Islet precursor cell (in vitro differentiated cells): ENCODE results near the gene SLC39A11.
"Not testable (repeated sequence)": the region's sequence is repeated elsewhere in the genome, so short reads cannot be mapped to it uniquely, and the experiment has no call there.

Source experiments
- DNase-seq: peaks from one replicate; pipeline ENCODE4 v3.0.0-alpha.2; 2018

SLC39A11 gene

GRCh38 chr17:72730077-72730476, 362.4 kb downstream of the SLC39A11 start:
- no peak for DNase-seq

GRCh38 chr17:72726936-72727335, 365.6 kb downstream of the SLC39A11 start:
- DNase-seq = no peak

GRCh38 chr17:72725433-72726068, 366.9 kb downstream of the SLC39A11 start:
- peak; percentile 91 for DNase-seq

DNA sequence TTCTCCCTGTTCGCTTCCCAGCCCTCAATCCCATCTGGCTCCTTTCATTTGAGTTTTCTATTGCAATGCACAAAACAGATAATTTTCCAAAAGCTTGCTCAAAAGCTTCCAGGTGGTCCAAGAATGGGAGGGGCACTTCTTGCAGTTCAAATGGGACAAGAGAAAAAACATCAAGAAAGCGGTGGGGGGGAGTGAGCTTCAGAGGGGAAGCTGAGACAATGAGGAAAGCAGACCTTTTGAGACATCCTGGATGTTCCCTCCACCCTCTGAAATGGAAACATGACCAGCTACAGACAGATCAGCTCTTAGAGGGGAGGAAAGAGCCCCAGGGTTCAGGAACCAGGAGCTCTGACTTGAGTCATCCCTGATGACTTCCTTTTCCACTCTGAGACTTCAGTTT, 368.2 kb downstream of the SLC39A11 start:
- DNase-seq = peak; percentile 80

- DNase-seq = no peak
These were observed 368.8 kb downstream of the SLC39A11 start for GRCh38 chr17:72723711-72724110.

DNA sequence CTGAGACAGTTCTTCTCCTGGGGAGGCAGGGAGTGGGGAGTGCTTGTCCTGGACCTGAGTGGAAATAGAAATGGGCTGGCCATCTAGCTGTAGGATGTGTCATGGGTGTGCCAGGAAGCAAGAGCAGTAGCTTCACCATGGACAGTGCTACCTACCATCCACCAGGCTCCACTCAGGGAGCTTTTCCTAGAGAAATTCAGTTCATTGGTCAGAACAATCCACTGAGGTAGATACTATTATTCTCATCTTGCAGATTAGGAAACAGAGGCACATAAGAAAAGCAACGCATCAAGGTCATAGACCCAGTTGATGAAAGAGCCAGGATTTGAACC, 372.0 kb downstream of the SLC39A11 start:
- no peak for DNase-seq

DNA sequence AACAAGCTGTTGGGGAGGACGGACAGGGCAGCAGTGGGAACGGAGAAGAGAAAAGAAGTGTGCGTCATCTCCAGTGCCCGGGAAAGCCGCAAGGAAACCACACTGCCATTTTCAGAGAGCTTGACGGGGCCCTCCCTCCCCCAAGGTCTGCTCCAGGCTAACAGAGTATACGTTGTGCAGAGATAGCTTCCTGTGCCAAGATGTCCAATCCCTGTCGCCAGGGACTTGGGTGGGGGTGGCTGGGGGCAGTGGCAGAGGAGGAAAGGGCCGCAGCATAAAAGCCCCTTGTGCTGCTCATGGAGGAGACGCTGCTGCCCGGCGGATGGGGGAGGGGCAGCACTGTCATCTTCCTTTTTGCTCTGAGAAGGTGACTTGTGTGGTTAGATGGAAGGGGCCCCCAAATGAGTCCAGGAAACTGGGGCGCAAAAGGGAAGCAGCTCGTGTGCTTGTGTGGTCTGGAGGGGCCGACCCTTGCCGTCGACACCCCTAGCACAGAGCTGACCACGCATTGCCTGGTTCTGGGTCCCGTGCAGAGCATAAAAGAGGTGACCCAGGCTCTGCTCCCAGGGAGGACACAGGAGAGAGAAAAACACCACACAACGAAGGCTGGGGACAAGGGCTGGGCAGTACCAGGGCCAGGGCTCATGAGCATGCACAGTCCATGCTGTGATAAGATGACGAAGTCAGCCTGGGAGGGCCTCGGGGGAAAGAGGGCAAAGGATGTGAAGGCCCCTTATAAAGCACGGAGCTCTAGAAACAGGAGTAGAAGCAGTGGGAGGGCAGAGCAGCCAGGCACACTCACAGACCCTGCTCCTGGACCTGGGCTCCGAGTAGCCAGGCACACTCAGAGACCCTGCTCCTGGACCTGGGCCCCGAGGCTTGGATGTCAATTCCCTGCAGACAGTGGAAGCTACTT, 372.7 kb downstream of the SLC39A11 start:
- DNase-seq = peak; percentile 73

- DNase-seq = no peak
These were observed 373.3 kb downstream of the SLC39A11 start for GRCh38 chr17:72719206-72719577.

DNA sequence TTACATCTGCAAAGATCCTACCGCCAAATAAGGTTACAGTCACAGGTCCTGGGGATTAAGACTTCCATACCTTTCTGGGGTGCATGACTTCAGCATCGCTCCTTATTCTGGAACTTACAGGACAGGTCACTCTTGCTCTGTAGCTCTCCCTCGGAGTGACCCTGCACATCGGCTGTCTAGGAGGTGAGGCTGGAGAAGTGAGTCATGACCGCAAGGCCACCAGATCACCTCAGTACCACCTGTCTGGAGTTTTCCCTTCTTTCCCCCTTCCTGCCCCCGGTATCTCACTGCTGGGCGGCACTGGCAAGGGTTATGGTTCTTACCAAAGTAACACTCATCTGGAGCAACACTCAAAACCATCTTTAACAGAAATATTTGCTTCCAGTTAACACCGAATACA, 374.8 kb downstream of the SLC39A11 start:
- DNase-seq = peak; percentile 78

DNA sequence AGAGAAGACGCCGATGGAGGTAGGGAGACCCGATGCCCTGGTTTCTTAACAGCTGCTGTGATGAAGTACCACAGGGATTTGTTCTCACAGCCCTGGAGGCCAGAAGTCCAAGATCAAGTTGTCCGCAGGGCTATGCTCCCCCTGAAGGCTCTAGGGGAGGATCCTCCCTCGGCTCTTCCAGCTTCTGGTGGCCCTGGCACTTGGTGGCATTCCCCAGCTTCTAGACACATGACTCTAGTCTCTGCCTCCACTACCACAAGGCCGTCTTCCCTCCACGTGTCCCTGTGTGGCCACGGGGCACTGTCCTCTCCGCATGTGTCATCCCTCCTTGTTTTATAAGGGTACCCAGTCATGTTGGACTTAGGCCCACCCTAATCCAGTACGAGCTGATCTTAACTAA, 375.2 kb downstream of the SLC39A11 start:
- DNase-seq = no peak

DNA sequence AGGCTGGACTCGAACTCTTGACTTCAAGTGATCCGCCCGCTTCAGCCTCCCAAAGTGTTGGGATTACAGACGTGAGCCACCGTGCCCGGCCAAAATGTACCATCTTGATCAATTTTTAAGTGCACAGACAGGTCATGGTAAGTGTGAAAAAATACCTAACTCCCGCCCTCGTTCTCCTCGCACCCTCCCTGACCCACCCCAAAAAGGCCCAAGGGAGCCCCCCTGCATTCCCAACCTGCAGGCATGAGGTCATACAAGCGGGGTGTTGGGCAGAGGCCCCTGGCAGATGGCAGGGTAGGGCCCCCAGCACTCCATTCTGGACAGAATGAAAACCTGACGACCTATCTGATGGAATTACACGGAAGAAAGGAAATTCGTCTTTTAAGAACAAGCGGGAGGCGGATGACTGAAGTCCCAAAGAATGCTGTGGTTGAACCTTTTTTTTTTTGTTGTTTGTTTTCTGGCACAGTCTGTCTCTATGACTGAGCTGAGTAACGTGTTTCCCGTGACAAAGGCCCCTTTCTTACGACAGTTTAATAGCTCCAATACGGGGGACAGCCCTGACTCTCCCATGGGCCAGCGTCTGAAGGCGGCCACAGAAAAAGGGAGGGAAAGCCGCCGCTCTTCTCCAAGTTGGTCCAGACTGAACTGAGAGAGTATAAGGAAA, 376.4 kb downstream of the SLC39A11 start:
- peak; percentile 96 for DNase-seq

DNA sequence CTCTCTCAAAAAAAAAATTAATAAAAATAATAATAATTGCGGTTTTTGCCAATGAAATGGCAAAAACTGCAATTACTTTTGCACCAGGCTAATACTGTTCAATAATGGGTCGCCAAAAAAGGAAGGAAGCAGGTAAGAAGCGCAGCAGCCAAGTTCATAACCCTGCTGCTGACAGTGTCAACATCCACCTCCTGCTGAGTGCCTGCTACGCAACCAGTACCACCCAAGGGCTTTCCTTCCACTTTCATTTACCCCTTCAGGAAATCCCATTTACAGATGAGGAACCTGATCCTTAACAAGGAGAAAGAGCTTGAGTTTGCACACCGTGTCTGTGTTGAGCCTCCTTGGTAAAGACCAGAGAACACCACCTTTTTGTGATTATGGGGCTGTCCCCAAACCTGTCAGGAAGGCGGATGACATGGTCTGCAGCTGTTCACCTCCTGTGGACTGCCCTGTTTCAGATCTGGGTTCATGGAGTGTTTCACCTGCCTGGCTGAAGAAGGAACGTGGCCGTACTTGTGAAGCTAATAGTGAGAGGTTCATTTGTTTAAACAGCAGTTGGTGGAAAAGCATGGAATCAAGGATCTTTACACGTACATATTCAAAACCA, 378.0 kb downstream of the SLC39A11 start:
- DNase-seq = no peak

- DNase-seq = no peak
These were observed 378.8 kb downstream of the SLC39A11 start for GRCh38 chr17:72713701-72714100.

- DNase-seq = no peak
These were observed 380.8 kb downstream of the SLC39A11 start for GRCh38 chr17:72711521-72712310.

- no peak for DNase-seq
These were observed 381.7 kb downstream of the SLC39A11 start for GRCh38 chr17:72710834-72711233.

DNA sequence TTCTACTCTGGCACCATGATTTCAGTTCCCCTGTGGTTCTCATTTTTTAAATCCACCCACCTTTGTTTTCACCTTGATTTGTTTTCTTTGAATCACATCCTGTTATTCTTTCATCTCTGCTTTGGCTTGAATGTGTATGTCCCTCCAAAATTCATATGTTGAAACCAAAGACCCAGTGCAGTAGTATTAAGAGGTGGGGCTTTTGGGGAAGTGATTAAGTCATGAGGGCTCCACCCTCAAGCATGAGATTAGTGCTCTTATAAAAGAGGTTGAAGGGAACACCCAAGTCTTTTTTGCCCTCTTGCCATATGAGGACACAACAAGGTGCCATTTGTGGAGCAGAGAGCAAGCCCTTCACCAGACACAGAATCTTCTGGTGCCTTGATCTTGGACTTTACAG, 382.3 kb downstream of the SLC39A11 start:
- DNase-seq = no peak

GRCh38 chr17:72708682-72709081, 383.8 kb downstream of the SLC39A11 start:
- not testable (repeated sequence) for DNase-seq

GRCh38 chr17:72707881-72708280, 384.6 kb downstream of the SLC39A11 start:
- DNase-seq = no peak

DNA sequence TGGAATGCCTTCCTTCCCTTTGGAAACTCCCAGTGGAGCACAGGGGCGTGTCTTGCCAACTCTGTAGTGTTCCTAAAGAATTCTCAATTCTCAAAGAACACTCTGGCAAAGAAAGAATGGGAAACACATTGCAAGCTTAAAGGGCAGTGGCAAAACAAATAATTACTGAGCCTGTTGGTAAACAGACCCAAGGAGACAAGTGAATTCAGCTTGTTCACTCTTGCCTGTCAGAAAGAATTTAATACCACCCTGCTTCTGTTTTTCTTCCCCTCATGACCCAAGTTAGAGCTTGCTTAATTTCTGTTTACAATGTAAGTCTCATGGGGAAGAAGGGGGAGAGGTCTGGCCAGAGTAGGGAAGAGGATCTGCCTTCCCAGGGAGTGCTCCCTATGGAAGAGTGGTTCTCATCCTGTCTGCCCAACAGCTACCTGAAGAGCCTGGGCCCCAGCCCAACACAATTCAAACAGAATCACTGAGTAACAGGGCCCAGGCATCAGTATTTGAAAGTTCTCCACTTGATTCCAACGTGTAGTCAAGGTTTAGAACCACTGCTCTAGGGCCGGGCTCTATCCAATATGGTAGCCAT, 386.0 kb downstream of the SLC39A11 start:
- DNase-seq = no peak

DNA sequence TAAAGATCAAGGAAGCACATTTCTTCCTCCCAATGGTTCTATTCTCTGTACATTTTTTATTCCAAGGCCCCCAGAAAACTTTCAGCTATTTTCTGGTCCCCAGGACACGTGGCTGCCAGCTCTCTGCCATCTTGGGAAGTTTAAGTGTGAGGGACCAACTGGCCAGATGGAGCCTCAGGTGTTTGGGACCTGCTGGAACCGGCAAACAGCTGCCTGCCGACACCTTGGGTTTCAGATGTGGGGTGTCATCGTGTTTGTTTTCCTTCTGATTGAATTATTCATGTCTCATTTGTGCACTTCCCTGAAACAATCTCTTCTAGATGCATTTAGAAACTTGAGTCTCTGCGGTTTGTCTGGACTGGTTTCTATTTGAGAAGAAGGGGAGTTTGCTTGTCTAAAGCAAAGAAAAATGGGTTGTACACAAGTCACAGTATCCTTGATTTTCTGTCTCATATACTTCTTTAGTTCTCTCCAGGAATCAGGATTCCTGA, 386.5 kb downstream of the SLC39A11 start:
- DNase-seq = no peak

DNA sequence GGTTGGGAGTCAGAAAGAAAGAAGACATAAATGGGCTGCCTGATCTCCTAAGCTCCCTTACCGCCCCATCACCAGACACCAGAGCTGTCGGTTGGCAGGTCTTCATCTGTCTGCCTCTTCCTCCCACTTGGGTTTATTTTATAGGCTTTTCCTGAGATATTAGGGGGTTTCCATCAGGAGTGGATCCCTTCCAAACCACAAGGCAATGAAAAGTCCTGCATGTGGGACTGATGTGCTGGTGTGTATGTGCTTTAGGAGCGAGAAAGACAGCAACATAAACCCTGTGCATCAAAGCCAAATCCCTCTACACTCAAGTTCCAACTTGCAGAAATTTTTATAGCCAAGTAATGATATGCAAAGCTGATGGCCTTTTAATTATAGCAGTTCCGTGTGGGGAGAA, 389.5 kb downstream of the SLC39A11 start:
- no peak for DNase-seq

DNA sequence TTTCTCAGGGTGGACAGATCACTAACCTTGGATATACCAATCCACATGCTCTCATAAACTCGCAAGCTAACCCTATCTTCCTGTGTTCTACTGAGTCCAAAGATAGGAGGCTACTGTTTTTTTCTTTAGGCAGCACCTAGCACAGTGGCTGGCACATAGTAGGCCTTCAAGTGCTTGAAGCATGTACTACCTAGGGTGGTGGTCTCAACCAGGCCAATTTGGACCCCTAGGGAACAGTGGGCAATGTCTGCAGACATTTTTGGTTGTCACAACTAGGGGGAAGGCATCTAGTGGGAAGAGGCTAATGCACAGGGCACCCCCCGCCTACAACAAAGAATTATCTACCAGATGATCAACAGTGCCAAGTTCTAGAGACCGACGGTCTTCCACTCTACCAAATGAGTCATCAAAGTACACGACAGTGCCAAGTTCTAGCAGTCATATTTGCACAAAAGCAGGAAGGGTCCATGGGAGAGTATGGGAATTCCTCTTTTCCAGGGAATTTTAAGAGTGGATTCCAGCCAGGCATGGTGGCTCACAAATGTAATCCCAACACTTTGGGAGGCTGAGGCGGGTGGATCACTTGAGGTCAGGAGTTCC, 390.3 kb downstream of the SLC39A11 start:
- no peak for DNase-seq
